ENCODE measurements around the gene ADRA1B. TPM values are rescaled to one million over a fixed set of nuclear protein-coding genes. Genes with fewer than 3 reads are reported as not detected.

The ADRA1B gene
- total RNA-seq (2014; rRNA removed; shearing (Covaris generic)) = 0.27 and 1.1 TPM in 2 replicates
- polyA plus RNA-seq (2015; cell fraction: cytosol; rRNA removed) = 0.31 and 0.33 TPM in 2 replicates
- 0.49 and 0.90 TPM in 2 replicates for polyA plus RNA-seq (2015; cell fraction: nucleus; rRNA removed)

DNA sequence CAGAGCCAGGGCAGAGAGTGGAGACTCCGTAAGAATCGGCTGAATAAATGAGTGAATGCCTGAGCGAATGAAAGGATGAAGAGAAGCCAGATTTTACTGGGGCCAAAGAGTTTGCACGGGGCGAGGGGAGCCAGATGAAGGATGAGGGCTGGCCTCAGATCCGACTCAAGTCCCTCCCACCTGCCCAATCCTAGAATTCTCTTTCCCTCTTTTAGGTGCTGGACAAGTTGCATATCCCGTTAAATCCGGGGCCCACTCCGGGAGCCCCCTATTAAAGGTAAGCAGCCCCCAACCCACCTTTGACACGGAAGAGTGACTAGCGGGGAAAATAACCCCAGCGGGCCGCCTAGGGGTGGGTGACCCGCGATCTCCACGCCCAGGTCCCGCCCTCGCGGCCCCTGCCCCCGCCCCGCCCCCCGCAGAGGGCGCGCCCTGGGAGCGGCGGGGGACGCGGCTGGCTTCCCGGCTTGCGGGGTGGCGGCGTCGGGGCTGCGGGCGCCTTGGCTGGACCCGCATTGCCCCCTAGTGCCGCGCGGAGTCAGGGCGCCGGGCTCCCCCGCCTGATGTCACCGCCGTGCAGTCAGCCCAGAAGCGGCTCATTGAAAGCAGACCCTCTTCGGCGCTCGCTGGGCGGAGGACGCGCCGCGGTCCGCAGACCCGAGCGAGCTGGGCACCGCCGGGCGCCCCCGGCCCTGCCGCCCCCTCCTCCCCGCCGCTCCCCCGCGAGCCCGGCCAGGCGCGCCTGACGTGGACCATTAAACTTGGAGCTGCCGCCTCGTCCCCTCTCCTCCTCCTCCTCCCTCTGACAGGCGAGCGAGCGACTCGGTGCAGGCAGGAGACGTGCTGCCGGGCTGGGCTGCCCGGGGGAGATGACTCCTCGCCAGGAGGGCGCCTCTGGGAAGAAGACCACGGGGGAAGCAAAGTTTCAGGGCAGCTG, at the start of gene ADRA1B:
ADRA1B (plus strand) TSS at position 579 of the 937 bp plus-strand sequence. CDS start 424 bp downstream, outside the sequence.
- peak; percentile 65 for DNase-seq (ENCODE audit: low read depth)

GRCh38 chr5:159873680-159874079, 42.6 kb upstream of the ADRA1B start:
- DNase-seq (ENCODE audit: low read depth) = peak; percentile 67

- DNase-seq (ENCODE audit: low read depth) = peak; percentile 76
Observed at GRCh38 chr5:159874263-159874662, 42.0 kb upstream of the ADRA1B start.

GRCh38 chr5:159877016-159877415, 39.3 kb upstream of the ADRA1B start:
- no peak for DNase-seq (ENCODE audit: low read depth)

DNA sequence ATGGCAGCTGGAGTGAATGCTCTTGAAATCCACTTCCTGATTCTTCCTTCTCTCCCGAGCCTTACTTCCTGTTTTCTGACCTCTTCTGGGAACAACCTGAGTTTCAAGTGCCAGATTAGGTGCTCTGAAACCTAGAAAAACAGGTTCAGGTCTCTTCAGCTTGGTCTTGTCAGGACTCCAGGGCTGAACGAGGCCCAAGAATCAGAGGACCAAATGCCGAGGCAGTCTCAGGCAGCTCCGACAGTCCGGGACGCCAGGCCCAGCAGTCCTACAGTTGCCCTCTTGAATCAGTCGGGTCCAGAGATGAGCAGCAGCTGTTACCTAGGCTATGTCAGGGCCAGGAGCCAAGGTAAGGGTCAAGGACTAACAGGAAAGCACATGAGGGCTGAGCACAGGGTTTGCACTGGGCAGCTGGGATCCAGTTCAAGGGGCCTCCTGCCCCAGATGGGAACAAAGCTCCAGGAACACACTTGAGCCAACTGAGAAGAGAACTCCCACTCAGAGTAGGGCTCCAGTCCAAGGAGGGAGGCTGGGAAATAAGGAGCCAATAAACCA, 38.3 kb upstream of the ADRA1B start:
- no peak for DNase-seq (ENCODE audit: low read depth)

DNA sequence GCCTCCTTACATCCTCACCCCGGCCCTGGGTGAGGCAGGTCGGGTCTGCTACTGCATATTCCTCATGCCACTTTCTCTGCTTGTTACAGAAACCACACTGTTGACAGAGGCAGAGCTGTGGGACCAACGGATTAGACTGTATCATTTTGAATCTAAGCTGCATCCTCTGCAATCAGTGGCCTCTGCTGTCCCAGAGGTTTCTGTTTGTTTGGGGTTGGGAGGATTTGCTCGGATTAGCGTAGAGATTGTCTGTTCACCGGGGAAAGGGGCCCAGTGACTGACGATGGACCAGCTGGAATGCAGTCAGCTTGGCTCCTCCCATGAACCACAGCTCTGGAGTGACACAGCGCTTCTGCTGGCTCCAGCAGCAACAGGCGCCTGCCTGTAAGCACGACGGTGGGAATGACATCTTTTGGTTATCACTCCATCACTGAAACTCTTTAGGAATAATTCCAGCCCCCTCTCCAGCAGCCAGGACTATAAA, 37.3 kb upstream of the ADRA1B start:
- peak; percentile 84 for DNase-seq (ENCODE audit: low read depth)

DNA sequence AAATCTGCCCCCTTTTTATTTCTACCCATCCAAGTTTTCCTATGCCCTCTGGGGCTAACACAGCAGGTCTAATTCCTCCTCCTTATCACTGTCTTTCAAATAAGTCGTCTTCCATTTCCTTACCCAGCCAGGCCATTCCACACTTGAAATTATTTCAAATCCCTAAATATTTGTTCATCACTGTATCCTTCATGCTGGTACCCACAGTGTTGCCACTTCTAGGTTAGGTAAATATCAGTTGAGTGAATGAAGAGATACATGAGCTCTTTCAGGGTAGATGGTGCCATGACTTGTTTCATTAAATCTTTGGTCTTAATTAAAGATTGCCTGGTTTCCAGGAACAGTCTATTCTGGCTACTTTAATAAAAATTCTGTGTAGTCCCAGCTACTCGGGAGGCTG, 35.6 kb upstream of the ADRA1B start:
- no peak for DNase-seq (ENCODE audit: low read depth)

GRCh38 chr5:159881967-159882366, 34.3 kb upstream of the ADRA1B start:
- no peak for DNase-seq (ENCODE audit: low read depth)

DNA sequence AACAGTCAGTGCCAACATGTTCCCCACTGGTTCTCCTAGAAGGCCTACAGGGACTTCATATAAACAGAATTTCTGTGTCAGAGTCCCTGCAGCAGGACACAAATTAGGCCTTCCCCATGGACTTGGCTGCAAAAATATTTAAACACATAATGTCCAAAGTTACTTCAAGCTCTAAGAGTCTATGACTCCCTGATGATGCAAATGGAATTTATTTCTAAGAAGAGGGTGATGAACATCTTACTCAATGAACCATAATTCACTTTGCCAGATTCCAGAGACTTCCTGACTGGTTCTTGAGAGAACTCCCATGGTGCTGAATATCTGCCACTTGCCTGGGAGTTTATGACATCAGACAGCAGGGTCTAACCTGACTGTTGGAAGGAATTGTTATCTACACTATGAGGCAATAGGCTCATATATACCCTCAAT, 32.7 kb upstream of the ADRA1B start:
- DNase-seq (ENCODE audit: low read depth) = peak; percentile 57

- DNase-seq (ENCODE audit: low read depth) = no peak
Observed at GRCh38 chr5:159884917-159885620, 31.2 kb upstream of the ADRA1B start.

GRCh38 chr5:159886296-159886695, 30.0 kb upstream of the ADRA1B start:
- DNase-seq (ENCODE audit: low read depth) = no peak

DNA sequence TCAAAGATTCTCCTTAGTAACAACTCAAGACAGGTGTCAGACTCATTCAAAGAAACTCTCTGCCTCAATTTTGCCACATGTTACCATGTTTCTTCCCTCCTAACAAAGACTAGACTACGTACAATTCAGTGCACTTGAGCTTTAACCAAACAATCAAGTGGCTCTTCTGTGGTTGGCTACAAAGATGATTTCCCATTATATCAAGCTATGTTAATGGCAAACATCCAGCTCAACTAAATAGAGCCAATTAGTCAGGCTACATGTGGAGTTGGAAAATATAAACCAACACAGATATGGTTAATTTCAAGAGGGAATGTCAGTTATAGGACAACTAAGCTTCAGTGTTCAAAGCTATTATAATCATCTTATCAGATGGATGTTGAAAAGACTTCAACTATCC, 29.2 kb upstream of the ADRA1B start:
- no peak for DNase-seq (ENCODE audit: low read depth)

DNA sequence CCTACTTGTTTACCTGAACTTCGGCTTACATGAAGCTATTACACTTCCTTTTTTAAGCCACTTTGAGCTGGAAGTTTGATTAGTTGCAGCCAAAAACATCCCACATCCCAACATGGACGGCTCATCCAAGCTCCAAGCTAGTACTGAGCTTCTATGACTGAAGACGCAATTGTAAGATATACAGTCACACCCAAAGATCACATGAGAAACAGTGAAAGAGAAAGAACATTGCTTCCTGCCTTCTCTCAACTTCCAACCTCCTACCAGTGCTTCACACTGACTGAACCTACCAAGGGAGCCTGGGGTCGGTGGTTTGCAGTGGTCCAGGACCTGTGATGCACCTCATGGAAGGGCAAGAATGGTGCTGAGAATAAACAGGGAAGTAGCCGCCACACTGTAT, 27.4 kb upstream of the ADRA1B start:
- DNase-seq (ENCODE audit: low read depth) = no peak

DNA sequence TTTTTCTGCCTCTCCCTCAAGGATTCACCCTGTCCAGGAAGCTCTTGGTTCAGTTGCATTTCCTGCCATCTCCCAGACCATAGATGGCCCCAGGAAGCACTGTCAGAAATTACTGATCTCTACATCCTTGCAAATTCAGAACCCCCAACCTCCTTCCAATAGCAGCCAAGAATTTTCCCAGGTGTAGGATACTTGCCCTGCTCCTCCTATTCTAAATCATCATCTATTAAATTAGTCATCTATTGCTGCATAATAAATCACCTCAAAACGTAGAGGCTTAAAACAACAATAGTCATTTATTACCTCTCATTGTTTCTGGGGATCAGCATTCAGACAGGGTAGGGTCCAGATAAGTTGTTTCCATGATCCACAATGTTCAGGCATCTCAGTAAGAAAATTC, 26.1 kb upstream of the ADRA1B start:
- no peak for DNase-seq (ENCODE audit: low read depth)

GRCh38 chr5:159891371-159891770, 24.9 kb upstream of the ADRA1B start:
- no peak for DNase-seq (ENCODE audit: low read depth)

DNA sequence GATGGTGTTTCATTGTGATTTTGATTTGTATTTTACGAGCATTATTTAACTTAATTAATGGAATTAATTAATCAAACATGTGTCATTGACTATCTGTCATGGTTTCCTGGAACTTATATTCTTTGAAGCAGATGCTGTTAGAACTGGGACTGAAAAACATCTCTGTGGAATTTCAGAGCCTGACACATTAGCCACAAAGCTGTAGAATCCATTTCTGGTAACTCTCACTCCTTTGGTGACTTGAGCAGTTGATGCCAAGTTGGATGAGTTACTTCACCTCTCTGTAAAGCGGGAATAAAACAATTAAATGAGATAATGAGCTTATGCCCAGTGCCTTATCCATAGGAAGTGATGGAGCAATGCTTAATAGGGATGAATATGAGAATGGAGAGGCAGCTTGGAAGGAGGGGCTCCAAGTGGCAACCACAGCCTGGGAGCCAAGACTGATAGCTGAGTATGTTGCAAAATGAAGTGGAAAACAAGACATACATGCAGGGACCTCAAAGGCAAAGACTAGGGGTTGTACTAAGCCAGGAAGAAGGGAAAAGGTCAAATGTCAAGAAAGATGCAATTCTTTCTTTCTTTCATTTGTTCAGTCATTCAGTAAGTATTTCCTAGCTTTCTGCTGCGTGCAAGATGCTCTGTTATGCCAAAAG, 23.1 kb upstream of the ADRA1B start:
- no peak for DNase-seq (ENCODE audit: low read depth)

DNA sequence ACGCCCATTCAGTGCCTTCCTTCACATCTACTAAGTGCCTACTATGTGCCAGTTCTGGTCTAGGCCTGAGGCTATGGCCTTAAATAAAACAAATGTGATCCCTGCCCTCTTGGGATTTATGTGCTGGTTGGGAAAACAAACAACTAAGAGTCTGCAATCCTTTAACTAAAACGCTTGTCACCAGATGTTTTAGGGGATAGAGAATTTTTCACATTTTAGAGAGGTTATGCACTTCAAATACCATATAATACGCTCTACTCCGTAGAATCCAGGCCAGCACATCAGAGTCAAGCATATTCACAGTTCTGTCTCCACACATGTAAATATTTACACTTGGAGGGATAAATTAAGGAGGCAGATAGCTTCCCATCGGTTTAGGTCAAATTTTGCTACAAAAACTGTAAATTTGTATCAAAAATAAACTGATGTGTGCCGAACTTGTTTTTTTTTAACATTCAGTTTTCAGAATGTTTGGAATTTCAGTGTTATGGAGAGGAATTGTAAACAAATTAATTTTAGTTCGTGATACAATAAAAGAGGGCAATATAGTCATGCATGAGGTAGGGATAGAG, 22.0 kb upstream of the ADRA1B start:
- no peak for DNase-seq (ENCODE audit: low read depth)

DNA sequence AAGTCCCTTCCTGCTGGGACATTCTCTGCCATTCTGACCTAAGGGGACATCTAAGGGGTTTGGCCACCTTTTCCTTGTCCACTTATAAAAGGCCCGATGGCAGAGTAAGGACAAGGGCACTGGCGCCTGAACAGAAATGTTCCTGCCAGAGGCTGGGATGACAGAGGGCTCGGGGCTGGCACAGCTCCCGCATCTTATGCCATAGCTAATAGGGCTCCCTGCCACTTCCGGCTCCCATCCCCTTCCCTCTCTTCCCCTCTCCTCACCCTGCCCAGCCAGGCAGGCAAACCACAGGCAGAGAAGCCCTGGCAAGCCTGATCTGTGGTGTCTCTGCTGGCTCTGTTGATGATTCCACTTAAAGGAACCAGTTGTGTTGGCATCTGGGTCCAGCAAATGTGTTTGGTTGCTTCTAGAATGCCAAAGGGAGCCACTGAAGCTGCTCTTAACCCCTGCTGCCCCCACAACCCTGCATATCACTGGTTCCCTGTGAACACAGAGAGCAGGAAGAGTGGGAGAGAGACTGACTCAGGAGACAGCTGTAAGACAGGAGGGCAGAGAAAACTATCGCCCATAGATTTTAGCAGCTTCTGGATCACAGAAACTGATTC, 18.4 kb upstream of the ADRA1B start:
- peak; percentile 47 for DNase-seq (ENCODE audit: low read depth)

GRCh38 chr5:159899067-159900049, 16.9 kb upstream of the ADRA1B start:
- DNase-seq (ENCODE audit: low read depth) = no peak
